Suprapubic skin (tissue), 4 donors: ENCODE data around the gene RBM47. TPM values are rescaled to one million over a fixed set of nuclear protein-coding genes. Genes with fewer than 3 reads are reported as not detected.

Experiments used
- DNase-seq, 2 donors: peaks; one replicate each; pipeline ENCODE4 v3.0.0-alpha.2; 2019; ENCODE audit warnings: low spot score in 2 of 2
- H3K27ac ChIP-seq: fragments of 200-600 bp; sonication (generic); one replicate; pipeline ENCODE4 v1.5.1; 2019
- H3K27me3 ChIP-seq: fragments of 200-600 bp; sonication (generic); one replicate; pipeline ENCODE4 v1.5.1; 2019
- H3K36me3 ChIP-seq: fragments of 200-600 bp; sonication (generic); one replicate; pipeline ENCODE4 v1.5.1; 2019
- H3K4me1 ChIP-seq: fragments of 200-600 bp; sonication (generic); one replicate; pipeline ENCODE4 v1.5.1; 2019
- H3K4me3 ChIP-seq: fragments of 200-600 bp; sonication (generic); one replicate; pipeline ENCODE4 v1.5.1; 2019; ENCODE audit warnings: mild to moderate bottlenecking
- H3K9me3 ChIP-seq: fragments of 200-600 bp; sonication (generic); one replicate; pipeline ENCODE4 v1.5.1; 2019
- EP300 ChIP-seq: sonication (generic); formaldehyde crosslinking; IDR thresholded peaks from one replicate; pipeline ENCODE4 v1.6.1; 2017; ENCODE audit warnings: antibody characterized with exemption
- POLR2A ChIP-seq, 2 donors: fragments of 450-650 bp; IDR thresholded peaks; one replicate each; pipeline ENCODE4 v1.6.1; 2017; ENCODE audit warnings: antibody characterized with exemption in 2 of 2, mild to moderate bottlenecking in 2 of 2, moderate library complexity in 2 of 2
- POLR2AphosphoS5 ChIP-seq, 3 donors: sonication (generic); formaldehyde crosslinking; IDR thresholded peaks; one replicate each; pipeline ENCODE4 v1.6.1; 2017; ENCODE audit warnings: antibody characterized with exemption in 3 of 3
- WGBS: methylation state at CpG from one replicate; pipeline ENCODE4 v1.1.5; 2018; 5-methylcytosine and 5-hydroxymethylcytosine counted together
- total RNA-seq, 4 donors: library from RNA; depleted of rRNA; stranded (reverse); fragments of >200 nt; gene quantifications; one replicate each; pipeline ENCODE4 v1.1.0, GENCODE V29; 2016
- TF ChIP-seq, protein P1 (sequence below), 2 donors: fragments of 200-600 bp in 1 of 2; fragments of 450-650 bp in 1 of 2; sonication (generic) in 1 of 2; IDR thresholded peaks; one replicate each; pipeline ENCODE4 v1.5.1; 2016 to 2019; ENCODE audit warnings: antibody characterized with exemption in 2 of 2, mild to moderate bottlenecking in 1 of 2, moderate library complexity in 1 of 2

RBM47 gene
- total RNA-seq, 4 donors from 2014 or later = 40.2 to 286 (median 47.4) TPM

DNA sequence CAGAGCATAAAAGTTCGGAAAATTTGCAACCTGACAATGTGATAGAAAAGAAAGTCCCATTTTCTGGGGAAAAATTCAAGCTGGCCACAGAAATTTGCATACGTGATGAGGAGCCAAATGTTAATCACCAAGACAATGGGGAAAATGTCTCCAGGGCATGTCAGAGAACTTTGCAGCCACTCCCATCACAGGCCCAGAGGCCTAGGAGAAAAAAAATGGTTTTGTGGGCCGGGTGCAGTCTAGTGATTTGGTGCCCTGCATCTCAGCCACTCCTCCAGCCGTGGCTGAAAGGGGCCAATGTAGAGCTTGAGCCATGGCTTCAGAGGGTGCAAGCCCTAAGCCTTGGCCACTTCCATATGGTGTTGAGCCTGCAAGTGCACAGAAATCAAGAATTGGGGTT, 223.3 kb downstream of the RBM47 start:
- no peak for DNase-seq
- WGBS = 94% methylated on average over 4 of the region's 4 CpGs
- Histone ChIP-seq H3K27me3 (no peaks in the 10 kb centered on the region), H3K4me1 (peaks cover 9% of the 10 kb centered on the region), H3K4me3 (no peak overlapping the region), H3K27ac (no peak overlapping the region), H3K36me3 (no peaks in the 10 kb centered on the region), H3K9me3 (no peaks in the 10 kb centered on the region)
- no peak for TF ChIP-seq POLR2AphosphoS5 (IDR thresholded peaks at IDR 0.05)
- no peak for TF ChIP-seq EP300
- TF ChIP-seq, protein P1, sequence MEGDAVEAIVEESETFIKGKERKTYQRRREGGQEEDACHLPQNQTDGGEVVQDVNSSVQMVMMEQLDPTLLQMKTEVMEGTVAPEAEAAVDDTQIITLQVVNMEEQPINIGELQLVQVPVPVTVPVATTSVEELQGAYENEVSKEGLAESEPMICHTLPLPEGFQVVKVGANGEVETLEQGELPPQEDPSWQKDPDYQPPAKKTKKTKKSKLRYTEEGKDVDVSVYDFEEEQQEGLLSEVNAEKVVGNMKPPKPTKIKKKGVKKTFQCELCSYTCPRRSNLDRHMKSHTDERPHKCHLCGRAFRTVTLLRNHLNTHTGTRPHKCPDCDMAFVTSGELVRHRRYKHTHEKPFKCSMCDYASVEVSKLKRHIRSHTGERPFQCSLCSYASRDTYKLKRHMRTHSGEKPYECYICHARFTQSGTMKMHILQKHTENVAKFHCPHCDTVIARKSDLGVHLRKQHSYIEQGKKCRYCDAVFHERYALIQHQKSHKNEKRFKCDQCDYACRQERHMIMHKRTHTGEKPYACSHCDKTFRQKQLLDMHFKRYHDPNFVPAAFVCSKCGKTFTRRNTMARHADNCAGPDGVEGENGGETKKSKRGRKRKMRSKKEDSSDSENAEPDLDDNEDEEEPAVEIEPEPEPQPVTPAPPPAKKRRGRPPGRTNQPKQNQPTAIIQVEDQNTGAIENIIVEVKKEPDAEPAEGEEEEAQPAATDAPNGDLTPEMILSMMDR (IDR thresholded peaks at IDR 0.05) = no peak
- TF ChIP-seq POLR2A (IDR thresholded peaks at IDR 0.05) = no peak

DNA sequence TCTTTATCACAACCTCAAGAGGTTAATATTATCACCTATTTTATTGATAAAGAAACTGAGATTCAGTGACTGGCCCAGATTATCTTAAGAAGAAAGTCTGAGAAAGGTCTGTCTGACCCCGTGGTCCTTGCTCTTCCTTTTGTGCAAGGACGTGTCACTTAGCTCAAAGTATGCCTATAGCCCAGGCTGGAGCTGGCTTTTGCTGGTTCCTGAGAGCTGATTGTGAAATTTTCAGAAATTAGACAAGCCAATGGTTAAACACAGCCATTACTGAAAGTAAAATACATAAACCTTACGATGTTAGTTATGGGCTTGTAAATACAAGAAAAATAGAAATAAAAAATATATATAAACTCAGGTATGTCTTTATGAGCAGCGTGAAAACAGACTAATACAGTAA, 224.5 kb downstream of the RBM47 start:
- Histone ChIP-seq H3K36me3 (no peaks in the 10 kb centered on the region), H3K9me3 (no peaks in the 10 kb centered on the region), H3K27ac (peak overlapping the region; percentile 83), H3K4me1 (peaks cover 9% of the 10 kb centered on the region), H3K4me3 (no peak overlapping the region), H3K27me3 (no peaks in the 10 kb centered on the region)
- 65% methylated on average over 4 of the region's 4 CpGs for WGBS
- DNase-seq = no peak
- no peak for TF ChIP-seq POLR2A (IDR thresholded peaks at IDR 0.05)
- TF ChIP-seq POLR2AphosphoS5 (IDR thresholded peaks at IDR 0.05) = no peak
- TF ChIP-seq, protein P1 (IDR thresholded peaks at IDR 0.05) = no peak
- TF ChIP-seq EP300 = no peak

DNA sequence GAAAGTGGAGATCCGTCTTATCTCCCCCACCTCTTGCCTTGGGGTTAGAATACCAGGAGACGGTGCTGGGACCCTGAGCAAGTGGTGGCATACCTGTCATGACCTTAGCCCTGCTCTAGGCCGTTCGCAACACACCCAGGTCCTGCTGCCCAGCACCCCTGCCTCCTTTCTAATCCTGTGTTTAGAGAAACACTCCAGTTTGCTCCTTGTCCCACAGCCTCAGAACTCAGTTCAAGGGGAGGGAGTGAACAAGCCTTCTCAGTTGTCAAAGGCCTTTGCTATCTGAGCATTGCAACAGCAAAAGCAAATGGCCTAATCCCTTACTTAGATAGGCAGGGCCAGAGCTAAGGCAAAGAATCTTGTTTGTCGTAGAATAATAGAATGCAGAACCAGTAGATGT, 226.6 kb downstream of the RBM47 start:
- no peak for TF ChIP-seq POLR2AphosphoS5 (IDR thresholded peaks at IDR 0.05)
- no peak for TF ChIP-seq POLR2A (IDR thresholded peaks at IDR 0.05)
- TF ChIP-seq EP300 = no peak
- TF ChIP-seq, protein P1 (IDR thresholded peaks at IDR 0.05) = no peak
- no peak overlapping the region for H3K27ac ChIP-seq
- no peaks in the 10 kb centered on the region for H3K27me3 ChIP-seq
- no peaks in the 10 kb centered on the region for H3K36me3 ChIP-seq
- no peaks in the 10 kb centered on the region for H3K9me3 ChIP-seq
- WGBS = 89% methylated on average over 5 of the region's 5 CpGs
- peaks cover 9% of the 10 kb centered on the region for H3K4me1 ChIP-seq
- H3K4me3 ChIP-seq = no peak overlapping the region
- DNase-seq = no peak

DNA sequence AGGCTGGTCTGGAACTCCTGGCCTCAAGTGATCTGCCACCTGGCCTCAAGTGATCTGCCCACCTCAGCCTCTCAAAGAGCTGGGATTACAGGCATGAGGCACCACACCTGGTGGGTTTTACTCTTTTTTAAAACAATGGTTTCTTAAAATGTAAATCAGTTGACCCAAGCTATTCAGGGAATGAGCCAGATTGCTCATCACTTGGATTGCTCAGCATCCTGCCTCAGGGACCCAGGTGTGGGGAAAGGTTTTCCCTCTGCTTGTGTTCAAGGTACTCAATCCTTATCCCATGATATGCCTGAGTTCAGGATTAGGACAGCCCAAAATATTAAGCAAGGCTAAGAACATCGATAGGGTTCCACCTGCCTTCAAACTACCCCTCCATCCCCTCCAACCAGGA, 227.1 kb downstream of the RBM47 start:
- Histone ChIP-seq H3K4me1 (peaks cover 9% of the 10 kb centered on the region), H3K4me3 (no peak overlapping the region), H3K9me3 (no peaks in the 10 kb centered on the region), H3K27ac (no peak overlapping the region), H3K27me3 (no peaks in the 10 kb centered on the region), H3K36me3 (no peaks in the 10 kb centered on the region)
- WGBS = 71% methylated on average over 1 of the region's 1 CpG
- TF ChIP-seq, protein P1 (IDR thresholded peaks at IDR 0.05) = no peak
- no peak for TF ChIP-seq EP300
- no peak for TF ChIP-seq POLR2A (IDR thresholded peaks at IDR 0.05)
- TF ChIP-seq POLR2AphosphoS5 (IDR thresholded peaks at IDR 0.05) = no peak
- DNase-seq = no peak

DNA sequence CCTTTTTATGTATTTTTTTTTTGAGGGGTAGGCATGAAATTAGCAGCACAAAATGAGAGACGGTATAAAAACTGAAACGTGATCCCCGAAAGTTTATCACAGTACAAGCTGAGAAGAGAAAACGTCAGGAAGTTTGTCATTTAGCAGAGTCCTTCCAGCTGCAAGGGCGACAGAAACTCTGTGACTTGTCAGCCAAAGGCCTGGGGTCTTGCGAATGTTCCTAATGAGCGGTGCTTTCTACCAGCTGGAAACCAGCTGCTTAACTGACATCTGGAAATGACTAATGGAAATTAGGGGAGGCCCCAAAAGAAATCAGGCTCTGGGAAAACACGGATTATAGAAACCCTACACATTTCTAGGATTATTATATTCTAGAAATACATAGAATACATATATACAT, 228.0 kb downstream of the RBM47 start:
- no peak for TF ChIP-seq POLR2AphosphoS5 (IDR thresholded peaks at IDR 0.05)
- TF ChIP-seq, protein P1 (IDR thresholded peaks at IDR 0.05) = no peak
- TF ChIP-seq POLR2A (IDR thresholded peaks at IDR 0.05) = no peak
- TF ChIP-seq EP300 = no peak
- no peaks in the 10 kb centered on the region for H3K36me3 ChIP-seq
- no peaks in the 10 kb centered on the region for H3K9me3 ChIP-seq
- H3K27me3 ChIP-seq = no peaks in the 10 kb centered on the region
- 80% methylated on average over 8 of the region's 8 CpGs for WGBS
- H3K4me3 ChIP-seq = no peak overlapping the region
- H3K4me1 ChIP-seq = peaks cover 12% of the 10 kb centered on the region
- no peak for DNase-seq
- H3K27ac ChIP-seq = no peak overlapping the region
